Fibroblast of lung (primary cell): ENCODE results near the gene SLC6A5. TPM values are rescaled to one million over a fixed set of nuclear protein-coding genes. Genes with fewer than 3 reads are reported as not detected.

Experiments
- DNase-seq, 2 donors: peaks; one replicate each; pipeline versions ENCODE4 v3.0.0 to v3.0.0-alpha.2; 2010; ENCODE audit warnings: low read depth in 2 of 2
- H2AFZ ChIP-seq: 2 replicates; pipeline ENCODE4 v1.5.1; 2012; ENCODE audit warnings: low read length, control low read depth, inconsistent platforms
- H3K27ac ChIP-seq: 2 replicates; pipeline ENCODE4 v1.5.1; 2011; ENCODE audit warnings: low read length, control low read depth; ENCODE audit not compliant: insufficient read depth
- H3K27me3 ChIP-seq: 2 replicates; pipeline ENCODE4 v1.5.1; 2011; ENCODE audit warnings: mild to moderate bottlenecking, low read length; ENCODE audit not compliant: control insufficient read depth, insufficient read depth
- H3K36me3 ChIP-seq: 2 replicates; pipeline ENCODE4 v1.5.1; 2011; ENCODE audit warnings: low read length; ENCODE audit not compliant: control insufficient read depth, insufficient read depth
- H3K4me1 ChIP-seq: 2 replicates; pipeline ENCODE4 v1.5.1; 2011; ENCODE audit warnings: low read length; ENCODE audit not compliant: control insufficient read depth, insufficient read depth; ENCODE audit errors: extremely low read depth
- H3K4me2 ChIP-seq: 2 replicates; pipeline ENCODE4 v1.5.1; 2011; ENCODE audit warnings: low read length, control low read depth; ENCODE audit not compliant: insufficient read depth; ENCODE audit errors: extremely low read depth
- H3K4me3 ChIP-seq, 4 experiments: fragments of 200-600 bp in 1 of 4; sonication (generic) in 1 of 4; replicated peaks in 1 of 4; 2 replicates each; pipeline ENCODE4 v1.5.1; 2011 to 2016; ENCODE audit warnings: low read length in 4 of 4, low read depth in 3 of 4, mild to moderate bottlenecking in 3 of 4, control low read depth in 2 of 4, inconsistent platforms in 1 of 4, mixed read lengths in 1 of 4; ENCODE audit not compliant: insufficient read depth in 1 of 4; ENCODE audit errors: control extremely low read depth in 1 of 4
- H3K79me2 ChIP-seq: 2 replicates; pipeline ENCODE4 v1.5.1; 2012; ENCODE audit warnings: mild to moderate bottlenecking, low read length, inconsistent platforms; ENCODE audit not compliant: control insufficient read depth, insufficient read depth
- H3K9ac ChIP-seq: 2 replicates; pipeline ENCODE4 v1.5.1; 2011; ENCODE audit warnings: mild to moderate bottlenecking, low read length, control low read depth; ENCODE audit not compliant: insufficient read depth
- H3K9me3 ChIP-seq: 2 replicates; pipeline ENCODE4 v1.5.1; 2012; ENCODE audit warnings: low read depth, low read length; ENCODE audit not compliant: control insufficient read depth, insufficient read depth
- H4K20me1 ChIP-seq: 2 replicates; pipeline ENCODE4 v1.5.1; 2011; ENCODE audit warnings: low read length; ENCODE audit not compliant: control insufficient read depth, insufficient read depth; ENCODE audit errors: extremely low read depth
- EZH2 ChIP-seq: IDR thresholded peaks from 2 replicates; pipeline ENCODE4 v1.5.1; 2012; ENCODE audit warnings: low read length, control low read depth, mild to moderate bottlenecking; ENCODE audit errors: missing control alignments
- polyA plus RNA-seq, 2 donors: library from polyadenylated mRNA; depleted of rRNA in 1 of 2; stranded (reverse) in 1 of 2; unstranded in 1 of 2; fragments of >200 nt; gene quantifications; 2 replicates each; pipeline ENCODE4 v1.2.1, GENCODE V29; 2011 to 2012; ENCODE audit warnings: missing spikeins in 1 of 2
- total RNA-seq: library from RNA; depleted of rRNA; stranded (reverse); fragments of >200 nt; gene quantifications from 2 replicates; pipeline ENCODE4 v1.2.1, GENCODE V29; 2014
- TF ChIP-seq, protein P1 (sequence below), 2 donors: IDR thresholded peaks in 1 of 2; conservative IDR thresholded peaks in 1 of 2; 1 replicate in 1 of 2; 2 replicates in 1 of 2; pipeline ENCODE4 v1.5.1; 2011 to 2012; ENCODE audit warnings: low read length in 2 of 2, control low read depth in 1 of 2, inconsistent platforms in 1 of 2, low read depth in 1 of 2, mild to moderate bottlenecking in 1 of 2

Gene SLC6A5
- total and polyA plus RNA-seq, 2 donors (not counting 1 experiment from before 2014, with no cell fraction given): not detected

GRCh38 chr11:20559523-20560300 lies 39.7 kb upstream of the SLC6A5 start:
- no peak overlapping the region for H3K9ac ChIP-seq

DNA sequence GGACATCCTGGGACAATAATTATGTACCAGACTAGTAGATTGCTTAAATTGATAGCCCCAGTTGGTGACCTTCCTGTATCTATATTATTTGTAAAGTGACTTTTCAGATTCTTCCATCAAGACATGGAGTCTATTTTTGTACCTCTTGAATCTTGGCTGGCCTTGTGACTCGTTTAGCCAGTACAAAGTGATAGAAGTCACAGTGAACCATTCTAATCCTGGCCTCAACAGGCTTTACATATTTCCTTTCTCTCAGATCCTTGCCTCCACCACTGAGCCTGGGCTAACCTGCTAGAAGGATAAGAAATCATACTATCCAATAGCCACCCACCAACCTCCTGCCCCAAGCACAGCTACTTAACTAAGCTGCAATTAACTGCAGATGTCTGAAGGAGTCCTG lies 37.5 kb upstream of the SLC6A5 start:
- Histone ChIP-seq H3K4me3 (no peak overlapping the region), H3K27me3 (no peaks in the 10 kb centered on the region), H3K9ac (no peak overlapping the region), H3K79me2 (no peaks in the 10 kb centered on the region), H3K36me3 (no peaks in the 10 kb centered on the region), H3K4me2 (no peak overlapping the region), H4K20me1 (no peaks in the 10 kb centered on the region), H3K27ac (no peak overlapping the region), H3K9me3 (no peaks in the 10 kb centered on the region), H3K4me1 (no peaks in the 10 kb centered on the region), H2AFZ (no peak overlapping the region)
- TF ChIP-seq, protein P1, sequence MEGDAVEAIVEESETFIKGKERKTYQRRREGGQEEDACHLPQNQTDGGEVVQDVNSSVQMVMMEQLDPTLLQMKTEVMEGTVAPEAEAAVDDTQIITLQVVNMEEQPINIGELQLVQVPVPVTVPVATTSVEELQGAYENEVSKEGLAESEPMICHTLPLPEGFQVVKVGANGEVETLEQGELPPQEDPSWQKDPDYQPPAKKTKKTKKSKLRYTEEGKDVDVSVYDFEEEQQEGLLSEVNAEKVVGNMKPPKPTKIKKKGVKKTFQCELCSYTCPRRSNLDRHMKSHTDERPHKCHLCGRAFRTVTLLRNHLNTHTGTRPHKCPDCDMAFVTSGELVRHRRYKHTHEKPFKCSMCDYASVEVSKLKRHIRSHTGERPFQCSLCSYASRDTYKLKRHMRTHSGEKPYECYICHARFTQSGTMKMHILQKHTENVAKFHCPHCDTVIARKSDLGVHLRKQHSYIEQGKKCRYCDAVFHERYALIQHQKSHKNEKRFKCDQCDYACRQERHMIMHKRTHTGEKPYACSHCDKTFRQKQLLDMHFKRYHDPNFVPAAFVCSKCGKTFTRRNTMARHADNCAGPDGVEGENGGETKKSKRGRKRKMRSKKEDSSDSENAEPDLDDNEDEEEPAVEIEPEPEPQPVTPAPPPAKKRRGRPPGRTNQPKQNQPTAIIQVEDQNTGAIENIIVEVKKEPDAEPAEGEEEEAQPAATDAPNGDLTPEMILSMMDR (conservative IDR thresholded peaks at IDR 0.05 in 1 of 2, IDR thresholded peaks at IDR 0.05 in 1 of 2; ENCODE audit: low read depth in 1 of 2, low read length in 2 of 2): no peak
- TF ChIP-seq EZH2: no peak
- DNase-seq: no peak

More at GRCh38 chr11:20559523-20560300, 39.7 kb upstream of the SLC6A5 start:
- Histone ChIP-seq H3K9me3 (no peaks in the 10 kb centered on the region), H3K4me1 (no peaks in the 10 kb centered on the region), H3K4me2 (no peak overlapping the region), H3K27me3 (no peaks in the 10 kb centered on the region), H3K36me3 (no peaks in the 10 kb centered on the region), H3K79me2 (no peaks in the 10 kb centered on the region), H4K20me1 (no peaks in the 10 kb centered on the region), H3K4me3 (no peak overlapping the region), H3K27ac (no peak overlapping the region), H2AFZ (no peak overlapping the region)
- TF ChIP-seq, protein P1 (conservative IDR thresholded peaks at IDR 0.05 in 1 of 2, IDR thresholded peaks at IDR 0.05 in 1 of 2; ENCODE audit: low read depth in 1 of 2, low read length in 2 of 2): no peak
- no peak for TF ChIP-seq EZH2
- no peak for DNase-seq

GRCh38 chr11:20563866-20564265 lies 35.5 kb upstream of the SLC6A5 start:
- Histone ChIP-seq H3K4me2 (no peak overlapping the region), H4K20me1 (no peaks in the 10 kb centered on the region), H3K9me3 (no peaks in the 10 kb centered on the region), H3K9ac (no peak overlapping the region), H3K4me3 (no peak overlapping the region), H3K27me3 (no peaks in the 10 kb centered on the region), H3K36me3 (no peaks in the 10 kb centered on the region), H3K79me2 (no peaks in the 10 kb centered on the region), H3K4me1 (no peaks in the 10 kb centered on the region), H2AFZ (no peak overlapping the region), H3K27ac (no peak overlapping the region)
- TF ChIP-seq, protein P1 (conservative IDR thresholded peaks at IDR 0.05 in 1 of 2, IDR thresholded peaks at IDR 0.05 in 1 of 2; ENCODE audit: low read depth in 1 of 2, low read length in 2 of 2): no peak
- no peak for TF ChIP-seq EZH2
- no peak for DNase-seq
